Smooth muscle cell of bladder (primary cell): ENCODE measurements around the gene TBC1D30. TPM values are rescaled to one million over a fixed set of nuclear protein-coding genes. Genes with fewer than 3 reads are reported as not detected.

Source experiments
- total RNA-seq: library from RNA; depleted of rRNA; stranded (reverse); fragments of >200 nt; gene quantifications from 2 replicates; pipeline ENCODE4 v1.2.3, GENCODE V29; 2014

TBC1D30 gene
- 0.18 and 0.28 TPM in 2 replicates for total RNA-seq

GRCh38 chr12:64824500-64825142 is at the start of gene TBC1D30:
TBC1D30 (plus strand) TSS chr12:64824647; CDS start chr12:64824880, 233 bp downstream.

Other genes with a start within 250 kb of the TBC1D30 start
- gene RASSF3, start 214.2 kb upstream of the TBC1D30 start, total RNA-seq: 11.1 and 12.7 TPM in 2 replicates
- gene GNS, start 65.2 kb upstream of the TBC1D30 start, total RNA-seq: 149 and 179 TPM in 2 replicates